OCI-LY7 (cell line): ENCODE data around the gene ACTL7A. TPM values are rescaled to one million over a fixed set of nuclear protein-coding genes. Genes with fewer than 3 reads are reported as not detected.
"Not testable (repeated sequence)": the region's sequence is repeated elsewhere in the genome, so short reads cannot be mapped to it uniquely, and the experiment has no call there.

Source experiments
- BruUV-seq: library from RNA; stranded (reverse); fragments of 400-500 nt; replicated peaks from 2 replicates; lab custom pipeline; 2021; lab: Mats Ljungman, UMichigan
- CTCF ChIA-PET: fragments of 300-600 bp; sonication (Branson Sonifier 250); formaldehyde crosslinking; loops from one replicate; lab custom pipeline; 2022; ENCODE audit warnings: antibody characterized with exemption; ENCODE audit not compliant: unreplicated experiment; lab: Charles Lee
- POLR2A ChIA-PET: fragments of 300-600 bp; sonication (Branson Sonifier 250); formaldehyde crosslinking; loops from one replicate; lab custom pipeline; 2022; ENCODE audit warnings: antibody characterized with exemption; lab: Charles Lee
- DNase-seq: peaks from one replicate; pipeline ENCODE4 v3.0.0-alpha.2; 2015; ENCODE audit warnings: low spot score
- H2AFZ ChIP-seq: fragments of 200-600 bp; sonication (generic), shearing (Covaris generic); 2 replicates; pipeline ENCODE4 v1.6.1; 2014; ENCODE audit warnings: mild to moderate bottlenecking, antibody characterized with exemption, low read length, moderate library complexity
- H3K27ac ChIP-seq: fragments of 200-600 bp; sonication (generic); 2 replicates; pipeline ENCODE4 v1.5.1; 2014; ENCODE audit warnings: mixed run types, low read depth, mild to moderate bottlenecking, moderate library complexity, low read length, inconsistent platforms; ENCODE audit not compliant: poor library complexity, severe bottlenecking
- H3K36me3 ChIP-seq: fragments of 200-600 bp; sonication (generic); 2 replicates; pipeline ENCODE4 v1.6.1; 2014; ENCODE audit warnings: mild to moderate bottlenecking, antibody characterized with exemption, low read length, moderate library complexity, mixed read lengths; ENCODE audit not compliant: insufficient read depth
- H3K4me1 ChIP-seq: fragments of 200-600 bp; sonication (generic); 2 replicates; pipeline ENCODE4 v1.5.1; 2014; ENCODE audit warnings: mild to moderate bottlenecking, low read length; ENCODE audit not compliant: insufficient read depth, poor library complexity, severe bottlenecking
- H3K4me2 ChIP-seq: fragments of 200-600 bp; sonication (generic); 2 replicates; pipeline ENCODE4 v1.6.1; 2014; ENCODE audit warnings: mild to moderate bottlenecking, low read length
- H3K4me3 ChIP-seq: fragments of 200-600 bp; sonication (generic); 2 replicates; pipeline ENCODE4 v1.5.1; 2014; ENCODE audit warnings: mild to moderate bottlenecking, low read depth, low read length; ENCODE audit not compliant: poor library complexity, severe bottlenecking
- H3K79me2 ChIP-seq: fragments of 200-600 bp; sonication (generic); 2 replicates; pipeline ENCODE4 v1.6.1; 2016; ENCODE audit warnings: low read depth, mild to moderate bottlenecking, low read length, moderate library complexity, mixed read lengths; ENCODE audit not compliant: insufficient read depth
- H3K9me2 ChIP-seq: fragments of 200-600 bp; sonication (generic); 2 replicates; pipeline ENCODE4 v1.6.1; 2016; ENCODE audit warnings: mild to moderate bottlenecking, low read length, mixed read lengths; ENCODE audit not compliant: insufficient read depth
- H3K9me3 ChIP-seq: fragments of 200-600 bp; sonication (generic); 2 replicates; pipeline ENCODE4 v1.6.1; 2014; ENCODE audit warnings: mild to moderate bottlenecking, mixed run types, low read length, mixed read lengths
- H4K20me1 ChIP-seq: fragments of 200-600 bp; sonication (generic); 2 replicates; pipeline ENCODE4 v1.6.1; 2014; ENCODE audit warnings: mild to moderate bottlenecking, antibody characterized with exemption, low read length, moderate library complexity, mixed read lengths; ENCODE audit not compliant: insufficient read depth
- EZH2phosphoT487 ChIP-seq: fragments of 200-600 bp; sonication (generic); IDR thresholded peaks from 2 replicates; pipeline ENCODE4 v1.6.1; 2018; ENCODE audit warnings: low read depth, borderline replicate concordance, mild to moderate bottlenecking, mixed run types, antibody characterized with exemption, low read length, moderate library complexity, mixed read lengths
- intact Hi-C: fragments of 100-400 bp; cut with micrococcal nuclease; formaldehyde crosslinking; loops from one replicate; pipeline ENCODE4 v1.10.0; 2022; ENCODE audit not compliant: unreplicated experiment
- total RNA-seq, 2 experiments: library from RNA; depleted of rRNA in 1 of 2; stranded (reverse); fragments of >200 nt in 1 of 2; shearing (Covaris generic) in 1 of 2; gene quantifications; 2 replicates each; pipeline ENCODE4 v1.2.3, GENCODE V29; 2014 to 2022
- TF ChIP-seq, protein P1 (sequence below): fragments of 200-600 bp; sonication (generic); conservative IDR thresholded peaks from 2 replicates; pipeline ENCODE4 v1.5.1; 2014; ENCODE audit warnings: mild to moderate bottlenecking, antibody characterized with exemption, low read length, moderate library complexity, mixed read lengths

The ACTL7A gene
- total RNA-seq, 2 experiments from 2014 or later = not detected

DNA sequence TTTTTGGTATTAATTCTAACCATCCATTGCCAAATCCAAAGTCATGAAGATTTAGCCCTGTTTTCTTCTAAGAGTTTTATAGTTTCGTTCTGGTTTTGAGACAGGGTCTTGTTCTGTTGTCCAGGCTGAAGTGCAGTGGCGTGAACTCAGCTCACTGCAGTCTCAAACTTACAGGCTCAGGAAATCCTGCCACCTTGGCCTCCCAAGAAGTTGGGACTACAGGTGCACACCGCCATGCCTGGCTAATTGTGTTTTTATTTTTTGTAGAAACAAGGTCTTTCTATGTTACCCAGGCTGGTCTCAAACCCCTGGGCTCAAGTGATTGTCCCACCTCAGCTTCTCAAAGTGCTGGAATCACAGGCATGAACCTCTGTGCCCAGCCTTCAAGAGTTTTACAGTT is 21.0 kb downstream of the ACTL7A start:
- no peak for TF ChIP-seq EZH2phosphoT487
- TF ChIP-seq, protein P1, sequence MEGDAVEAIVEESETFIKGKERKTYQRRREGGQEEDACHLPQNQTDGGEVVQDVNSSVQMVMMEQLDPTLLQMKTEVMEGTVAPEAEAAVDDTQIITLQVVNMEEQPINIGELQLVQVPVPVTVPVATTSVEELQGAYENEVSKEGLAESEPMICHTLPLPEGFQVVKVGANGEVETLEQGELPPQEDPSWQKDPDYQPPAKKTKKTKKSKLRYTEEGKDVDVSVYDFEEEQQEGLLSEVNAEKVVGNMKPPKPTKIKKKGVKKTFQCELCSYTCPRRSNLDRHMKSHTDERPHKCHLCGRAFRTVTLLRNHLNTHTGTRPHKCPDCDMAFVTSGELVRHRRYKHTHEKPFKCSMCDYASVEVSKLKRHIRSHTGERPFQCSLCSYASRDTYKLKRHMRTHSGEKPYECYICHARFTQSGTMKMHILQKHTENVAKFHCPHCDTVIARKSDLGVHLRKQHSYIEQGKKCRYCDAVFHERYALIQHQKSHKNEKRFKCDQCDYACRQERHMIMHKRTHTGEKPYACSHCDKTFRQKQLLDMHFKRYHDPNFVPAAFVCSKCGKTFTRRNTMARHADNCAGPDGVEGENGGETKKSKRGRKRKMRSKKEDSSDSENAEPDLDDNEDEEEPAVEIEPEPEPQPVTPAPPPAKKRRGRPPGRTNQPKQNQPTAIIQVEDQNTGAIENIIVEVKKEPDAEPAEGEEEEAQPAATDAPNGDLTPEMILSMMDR = no peak
- intact Hi-C loops = no loop called here
- Histone ChIP-seq H3K4me2 (no peak overlapping the region), H3K79me2 (no peaks in the 10 kb centered on the region), H3K27ac (no peak overlapping the region), H3K9me2 (no peaks in the 10 kb centered on the region), H3K36me3 (peaks cover 79% of the 10 kb centered on the region), H4K20me1 (no peaks in the 10 kb centered on the region), H3K4me1 (peaks cover 11% of the 10 kb centered on the region), H3K9me3 (no peaks in the 10 kb centered on the region), H3K4me3 (no peak overlapping the region), H2AFZ (no peak overlapping the region)
- ChIA-PET CTCF (no interaction called here), POLR2A (interaction anchor here (0.6 to 0.7 kb wide), 2 partner anchors 19 to 1311 kb away, joined by 3 read pairs; no protein-coding TSS in a partner anchor)
- no TSS peak for BruUV-seq
- no peak for DNase-seq

DNA sequence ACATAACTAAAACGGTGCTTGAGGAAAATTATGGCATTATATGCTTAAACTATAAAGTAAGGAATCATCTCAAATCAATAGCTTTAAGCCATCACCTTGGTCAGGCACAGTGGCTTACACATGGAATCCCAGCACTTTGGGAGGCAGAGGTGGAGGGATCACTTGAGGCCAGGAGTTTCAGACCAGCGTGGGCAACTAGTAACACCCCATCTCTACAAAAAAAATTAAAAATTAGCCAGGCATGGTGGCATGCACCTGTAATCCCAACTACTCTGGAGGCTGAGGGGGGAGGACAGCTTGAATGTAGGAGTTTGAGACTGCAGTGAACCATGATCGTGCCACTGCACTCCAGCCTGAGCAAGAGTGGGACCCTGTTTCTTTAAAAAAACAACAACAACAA is 22.6 kb downstream of the ACTL7A start:
- Histone ChIP-seq H3K4me1 (peaks cover 11% of the 10 kb centered on the region), H3K27ac (no peak overlapping the region), H3K9me3 (no peaks in the 10 kb centered on the region), H3K79me2 (no peaks in the 10 kb centered on the region), H3K9me2 (no peaks in the 10 kb centered on the region), H2AFZ (no peak overlapping the region), H3K4me3 (no peak overlapping the region), H4K20me1 (no peaks in the 10 kb centered on the region), H3K36me3 (peaks cover 79% of the 10 kb centered on the region), H3K4me2 (no peak overlapping the region)
- DNase-seq = no peak
- intact Hi-C loops = no loop called here
- POLR2A ChIA-PET = interaction anchor here (0.6 to 0.7 kb wide), 2 partner anchors 164 to 446 kb away, joined by 4 to 5 read pairs; no protein-coding TSS in a partner anchor
- CTCF ChIA-PET = no interaction called here
- BruUV-seq = no TSS peak
- no peak for TF ChIP-seq EZH2phosphoT487
- TF ChIP-seq, protein P1 = no peak

DNA sequence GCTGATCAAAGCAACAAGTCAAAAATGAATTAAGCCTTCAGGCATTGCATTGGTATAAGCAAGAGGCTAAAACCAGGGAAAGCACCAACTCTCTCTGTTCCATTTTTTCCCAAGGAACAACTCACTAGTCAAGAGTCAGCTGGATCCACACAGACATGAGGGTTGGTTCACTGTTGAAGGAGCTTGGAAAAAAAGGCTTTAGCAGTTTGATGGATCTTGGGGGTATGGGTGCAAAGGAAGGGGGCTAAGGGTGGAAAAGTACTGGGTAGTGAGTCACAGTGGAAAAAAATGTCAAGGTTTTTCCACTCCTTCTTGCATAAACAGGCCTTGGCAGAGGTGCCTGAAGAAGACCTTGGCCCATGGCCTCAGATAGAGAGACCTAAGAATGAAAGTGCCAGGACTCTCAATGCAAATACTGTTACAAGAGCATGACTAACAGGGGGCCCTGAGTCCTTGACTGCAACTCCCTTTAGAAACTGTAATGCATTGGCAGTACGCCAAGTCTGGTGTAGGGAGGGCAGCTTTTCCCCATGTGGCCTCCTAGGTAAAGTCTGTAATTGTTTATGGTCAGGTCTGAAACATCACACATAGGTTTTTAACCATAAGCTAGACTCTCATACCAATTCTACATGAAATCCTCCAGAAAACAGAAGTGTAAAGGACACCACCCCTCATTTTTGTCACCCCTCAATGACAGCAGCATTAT is 23.7 kb downstream of the ACTL7A start:
- H3K9me2 ChIP-seq = no peaks in the 10 kb centered on the region
- H3K4me1 ChIP-seq = peaks cover 11% of the 10 kb centered on the region
- H3K4me3 ChIP-seq = no peak overlapping the region
- ChIA-PET POLR2A (interaction anchor here (0.6 to 0.7 kb wide), 2 partner anchors 109 to 410 kb away, joined by 3 read pairs; no protein-coding TSS in a partner anchor), CTCF (no interaction called here)
- peak overlapping the region; percentile 19; the same call in 1 of the 2 replicates for H3K4me2 ChIP-seq
- no peak for TF ChIP-seq EZH2phosphoT487
- TF ChIP-seq, protein P1 = no peak
- no peaks in the 10 kb centered on the region for H4K20me1 ChIP-seq
- no TSS peak for BruUV-seq
- intact Hi-C loops = no loop called here
- peak; percentile 44 for DNase-seq
- H2AFZ ChIP-seq = no peak overlapping the region
- H3K27ac ChIP-seq = no peak overlapping the region
- H3K79me2 ChIP-seq = no peaks in the 10 kb centered on the region
- no peaks in the 10 kb centered on the region for H3K9me3 ChIP-seq
- H3K36me3 ChIP-seq = peaks cover 79% of the 10 kb centered on the region

DNA sequence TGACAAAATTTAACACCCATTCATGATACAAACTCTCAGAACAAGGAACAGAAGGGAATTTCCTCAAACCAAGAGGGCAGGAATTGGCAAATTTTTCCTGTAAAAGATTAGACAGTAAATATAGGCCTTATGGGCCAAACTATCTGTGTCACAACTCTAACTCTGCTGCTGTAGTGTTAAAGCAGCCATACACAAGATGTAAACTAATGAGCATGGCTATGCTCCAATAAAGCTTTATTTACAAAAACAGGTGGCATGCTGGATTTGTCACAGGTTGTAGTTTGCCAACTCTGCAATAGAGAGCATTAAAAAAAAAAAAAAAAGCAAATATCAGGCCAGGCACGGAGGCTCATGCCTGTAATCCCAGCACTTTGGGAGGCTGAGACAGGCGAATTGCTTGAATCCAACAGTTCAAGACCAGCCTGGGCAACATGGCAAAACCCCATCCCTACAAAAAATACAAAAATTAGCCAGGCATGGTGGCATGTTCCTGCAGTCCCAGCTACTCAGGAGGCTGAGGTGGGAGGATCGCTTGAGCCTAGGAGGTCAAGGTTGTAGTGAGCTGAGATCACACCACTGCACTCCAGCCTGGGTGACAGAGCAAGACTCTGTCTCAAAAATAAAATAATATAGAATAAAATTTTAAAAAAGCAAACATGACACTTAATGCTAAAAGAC is 24.7 kb downstream of the ACTL7A start:
- H3K9me3 ChIP-seq, DNase-seq, H3K27ac ChIP-seq, H3K4me3 ChIP-seq, intact Hi-C loops, H4K20me1 ChIP-seq, H2AFZ ChIP-seq, CTCF ChIA-PET, H3K79me2 ChIP-seq, BruUV-seq, H3K9me2 ChIP-seq, H3K4me2 ChIP-seq: not testable (repeated sequence)
- Histone ChIP-seq H3K4me1 (peaks cover 11% of the 10 kb centered on the region), H3K36me3 (peaks cover 83% of the 10 kb centered on the region)
- POLR2A ChIA-PET = interaction anchor here (0.6 to 0.7 kb wide), 2 partner anchors 75 to 411 kb away, joined by 3 read pairs; no protein-coding TSS in a partner anchor
